ENCODE results near the gene PRR20D.

GRCh38 chr13:57123681-57124080 is 36.8 kb upstream of the PRR20D start:
- TF ChIP-seq, protein P1, sequence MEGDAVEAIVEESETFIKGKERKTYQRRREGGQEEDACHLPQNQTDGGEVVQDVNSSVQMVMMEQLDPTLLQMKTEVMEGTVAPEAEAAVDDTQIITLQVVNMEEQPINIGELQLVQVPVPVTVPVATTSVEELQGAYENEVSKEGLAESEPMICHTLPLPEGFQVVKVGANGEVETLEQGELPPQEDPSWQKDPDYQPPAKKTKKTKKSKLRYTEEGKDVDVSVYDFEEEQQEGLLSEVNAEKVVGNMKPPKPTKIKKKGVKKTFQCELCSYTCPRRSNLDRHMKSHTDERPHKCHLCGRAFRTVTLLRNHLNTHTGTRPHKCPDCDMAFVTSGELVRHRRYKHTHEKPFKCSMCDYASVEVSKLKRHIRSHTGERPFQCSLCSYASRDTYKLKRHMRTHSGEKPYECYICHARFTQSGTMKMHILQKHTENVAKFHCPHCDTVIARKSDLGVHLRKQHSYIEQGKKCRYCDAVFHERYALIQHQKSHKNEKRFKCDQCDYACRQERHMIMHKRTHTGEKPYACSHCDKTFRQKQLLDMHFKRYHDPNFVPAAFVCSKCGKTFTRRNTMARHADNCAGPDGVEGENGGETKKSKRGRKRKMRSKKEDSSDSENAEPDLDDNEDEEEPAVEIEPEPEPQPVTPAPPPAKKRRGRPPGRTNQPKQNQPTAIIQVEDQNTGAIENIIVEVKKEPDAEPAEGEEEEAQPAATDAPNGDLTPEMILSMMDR (conservative IDR thresholded peaks at IDR 0.05; ENCODE audit: low read length): no peak
- no peak for TF ChIP-seq EZH2phosphoT487 (IDR thresholded peaks at IDR 0.05; ENCODE audit: borderline replicate concordance)

All from Loucy (cell line).